Nephron (organoid): Measurements from ENCODE around the gene WDFY3.

Experiments
- H3K27ac Mint-ChIP-seq, 3 experiments: 2 replicates each; pipeline ENCODE4 v1.8.0; 2020; ENCODE audit warnings: mixed read lengths in 3 of 3, mild to moderate bottlenecking in 2 of 3, moderate library complexity in 1 of 3
- H3K27me3 Mint-ChIP-seq: 2 replicates; pipeline ENCODE4 v1.8.0; 2021; ENCODE audit warnings: low read depth, mild to moderate bottlenecking, moderate library complexity, mixed read lengths
- H3K36me3 Mint-ChIP-seq: 2 replicates; pipeline ENCODE4 v1.8.0; 2020; ENCODE audit warnings: low read depth, mixed read lengths
- H3K4me1 Mint-ChIP-seq: 2 replicates; pipeline ENCODE4 v1.8.0; 2020; ENCODE audit warnings: mixed read lengths
- H3K4me3 Mint-ChIP-seq, 3 experiments: 2 replicates each; pipeline ENCODE4 v1.8.0; 2020; ENCODE audit warnings: mild to moderate bottlenecking in 3 of 3, mixed read lengths in 3 of 3, moderate library complexity in 2 of 3
- H3K9me3 Mint-ChIP-seq: 2 replicates; pipeline ENCODE4 v1.8.0; 2020; ENCODE audit warnings: mixed read lengths
- CTCF ChIP-seq, 3 experiments: fragments of 200-600 bp; sonication (generic); IDR thresholded peaks; one replicate each; pipeline ENCODE4 v1.5.0; 2021; ENCODE audit warnings: antibody characterized with exemption in 3 of 3; ENCODE audit not compliant: unreplicated experiment in 3 of 3

The WDFY3 gene

GRCh38 chr4:84727491-84727890, 239.0 kb downstream of the WDFY3 start:
- no peaks in the 10 kb centered on the region for H3K9me3 Mint-ChIP-seq
- no peak for TF ChIP-seq CTCF (IDR thresholded peaks at IDR 0.05; ENCODE audit: unreplicated experiment in 3 of 3)
- H3K27ac Mint-ChIP-seq, result no peak overlapping the region
- H3K27me3 Mint-ChIP-seq, result no peaks in the 10 kb centered on the region
- H3K4me3 Mint-ChIP-seq, result no peak overlapping the region
- H3K4me1 Mint-ChIP-seq, result no peaks in the 10 kb centered on the region
- H3K36me3 Mint-ChIP-seq, result peaks cover 48% of the 10 kb centered on the region

- Mint-ChIP-seq H3K36me3 (peaks cover 46% of the 10 kb centered on the region), H3K4me3 (no peak overlapping the region), H3K27ac (no peak overlapping the region), H3K27me3 (no peaks in the 10 kb centered on the region), H3K4me1 (no peaks in the 10 kb centered on the region), H3K9me3 (no peaks in the 10 kb centered on the region)
- no peak for TF ChIP-seq CTCF (IDR thresholded peaks at IDR 0.05; ENCODE audit: unreplicated experiment in 3 of 3)
Observed at GRCh38 chr4:84726356-84726755, 240.1 kb downstream of the WDFY3 start.

GRCh38 chr4:84722720-84723119, 243.8 kb downstream of the WDFY3 start:
- no peak overlapping the region for H3K27ac Mint-ChIP-seq
- no peaks in the 10 kb centered on the region for H3K27me3 Mint-ChIP-seq
- no peak overlapping the region for H3K4me3 Mint-ChIP-seq
- TF ChIP-seq CTCF (IDR thresholded peaks at IDR 0.05; ENCODE audit: unreplicated experiment in 3 of 3), result no peak
- no peaks in the 10 kb centered on the region for H3K9me3 Mint-ChIP-seq
- peaks cover 64% of the 10 kb centered on the region for H3K36me3 Mint-ChIP-seq
- H3K4me1 Mint-ChIP-seq, result no peaks in the 10 kb centered on the region

- Mint-ChIP-seq H3K36me3 (peaks cover 74% of the 10 kb centered on the region), H3K4me1 (no peaks in the 10 kb centered on the region), H3K4me3 (no peak overlapping the region), H3K27me3 (no peaks in the 10 kb centered on the region), H3K9me3 (no peaks in the 10 kb centered on the region), H3K27ac (no peak overlapping the region)
- TF ChIP-seq CTCF (IDR thresholded peaks at IDR 0.05; ENCODE audit: unreplicated experiment in 3 of 3), result no peak
Observed at GRCh38 chr4:84719115-84719514, 247.4 kb downstream of the WDFY3 start.

GRCh38 chr4:84718699-84719098, 247.8 kb downstream of the WDFY3 start:
- H3K4me3 Mint-ChIP-seq, result no peak overlapping the region
- no peak overlapping the region for H3K27ac Mint-ChIP-seq
- no peaks in the 10 kb centered on the region for H3K27me3 Mint-ChIP-seq
- H3K4me1 Mint-ChIP-seq, result no peaks in the 10 kb centered on the region
- TF ChIP-seq CTCF (IDR thresholded peaks at IDR 0.05; ENCODE audit: unreplicated experiment in 3 of 3), result no peak
- no peaks in the 10 kb centered on the region for H3K9me3 Mint-ChIP-seq
- H3K36me3 Mint-ChIP-seq, result peaks cover 72% of the 10 kb centered on the region

GRCh38 chr4:84710548-84710947, 255.9 kb downstream of the WDFY3 start:
- no peaks in the 10 kb centered on the region for H3K27me3 Mint-ChIP-seq
- no peak for TF ChIP-seq CTCF (IDR thresholded peaks at IDR 0.05; ENCODE audit: unreplicated experiment in 3 of 3)
- H3K36me3 Mint-ChIP-seq, result peaks cover 82% of the 10 kb centered on the region
- H3K9me3 Mint-ChIP-seq, result peaks cover 3% of the 10 kb centered on the region
- no peak overlapping the region for H3K27ac Mint-ChIP-seq
- H3K4me1 Mint-ChIP-seq, result no peaks in the 10 kb centered on the region
- H3K4me3 Mint-ChIP-seq, result no peak overlapping the region
